Neural crest cell (in vitro differentiated cells): Measurements from ENCODE around the gene BSCL2. TPM values are rescaled to one million over a fixed set of nuclear protein-coding genes. Genes with fewer than 3 reads are reported as not detected.
"Not testable (repeated sequence)": the region's sequence is repeated elsewhere in the genome, so short reads cannot be mapped to it uniquely, and the experiment has no call there.

Experiments used
- DNase-seq: peaks from one replicate; pipeline ENCODE4 v3.0.0; 2021; ENCODE audit warnings: low read depth, mixed read lengths, low spot score
- H3K27ac Mint-ChIP-seq: one replicate; pipeline ENCODE4 v1.8.0; 2021; ENCODE audit warnings: mild to moderate bottlenecking, mixed read lengths; ENCODE audit not compliant: unreplicated experiment
- H3K27me3 Mint-ChIP-seq: 2 replicates; pipeline ENCODE4 v1.8.0; 2021; ENCODE audit warnings: low read depth, mild to moderate bottlenecking, mixed read lengths
- H3K36me3 Mint-ChIP-seq: 2 replicates; pipeline ENCODE4 v1.8.0; 2021; ENCODE audit warnings: low read depth, mild to moderate bottlenecking, mixed read lengths
- H3K4me1 Mint-ChIP-seq: 2 replicates; pipeline ENCODE4 v1.8.0; 2021; ENCODE audit warnings: mixed read lengths
- H3K4me3 Mint-ChIP-seq: one replicate; pipeline ENCODE4 v1.8.0; 2021; ENCODE audit warnings: mild to moderate bottlenecking, mixed read lengths
- H3K9me3 Mint-ChIP-seq: 2 replicates; pipeline ENCODE4 v1.8.0; 2021; ENCODE audit warnings: mixed read lengths
- total RNA-seq: library from RNA; stranded (reverse); gene quantifications from 2 replicates; pipeline ENCODE4 v1.2.1, GENCODE V29; 2021
- TF ChIP-seq, protein P1 (sequence below): fragments of 200-600 bp; sonication (generic); conservative IDR thresholded peaks from 2 replicates; pipeline ENCODE4 v1.5.0; 2021; ENCODE audit warnings: antibody characterized with exemption, mild to moderate bottlenecking

The BSCL2 gene
- total RNA-seq, 1 donor from 2014 or later: 111 TPM

GRCh38 chr11:62678770-62679696, 28.2 kb downstream of the BSCL2 start, which contains the start of gene UBXN1:
Gene UBXN1 (minus strand): TSS chr11:62679073. CDS start chr11:62678923, 150 bp downstream.
- Mint-ChIP-seq H3K4me1 (peaks cover 32% of the 10 kb centered on the region), H3K36me3 (peaks cover 5% of the 10 kb centered on the region), H3K27me3 (no peaks in the 10 kb centered on the region), H3K4me3 (peak within 1 kb of the TSS; percentile 92), H3K9me3 (no peaks in the 10 kb centered on the region), H3K27ac (peak within 1 kb of the TSS; percentile 90)
- peak; percentile 71 for DNase-seq
- TF ChIP-seq, protein P1, sequence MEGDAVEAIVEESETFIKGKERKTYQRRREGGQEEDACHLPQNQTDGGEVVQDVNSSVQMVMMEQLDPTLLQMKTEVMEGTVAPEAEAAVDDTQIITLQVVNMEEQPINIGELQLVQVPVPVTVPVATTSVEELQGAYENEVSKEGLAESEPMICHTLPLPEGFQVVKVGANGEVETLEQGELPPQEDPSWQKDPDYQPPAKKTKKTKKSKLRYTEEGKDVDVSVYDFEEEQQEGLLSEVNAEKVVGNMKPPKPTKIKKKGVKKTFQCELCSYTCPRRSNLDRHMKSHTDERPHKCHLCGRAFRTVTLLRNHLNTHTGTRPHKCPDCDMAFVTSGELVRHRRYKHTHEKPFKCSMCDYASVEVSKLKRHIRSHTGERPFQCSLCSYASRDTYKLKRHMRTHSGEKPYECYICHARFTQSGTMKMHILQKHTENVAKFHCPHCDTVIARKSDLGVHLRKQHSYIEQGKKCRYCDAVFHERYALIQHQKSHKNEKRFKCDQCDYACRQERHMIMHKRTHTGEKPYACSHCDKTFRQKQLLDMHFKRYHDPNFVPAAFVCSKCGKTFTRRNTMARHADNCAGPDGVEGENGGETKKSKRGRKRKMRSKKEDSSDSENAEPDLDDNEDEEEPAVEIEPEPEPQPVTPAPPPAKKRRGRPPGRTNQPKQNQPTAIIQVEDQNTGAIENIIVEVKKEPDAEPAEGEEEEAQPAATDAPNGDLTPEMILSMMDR: no peak

DNA sequence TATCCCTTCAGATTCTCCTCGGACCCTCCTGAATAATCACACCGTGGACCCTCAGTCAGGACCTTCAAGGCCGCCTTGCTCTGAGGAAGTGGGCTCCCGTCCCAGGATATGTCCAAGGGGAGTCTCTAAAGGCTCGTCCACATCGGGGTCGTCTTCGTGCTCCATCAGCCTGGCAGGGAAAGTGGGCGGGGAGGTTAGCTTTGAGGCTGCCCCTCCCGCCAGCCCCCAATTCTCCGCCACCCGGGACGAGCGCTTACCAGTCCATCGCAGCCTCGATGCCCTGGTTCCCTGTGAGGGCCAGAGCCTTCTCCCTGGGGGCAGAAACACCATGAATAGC, 28.8 kb downstream of the BSCL2 start:
- H3K27ac Mint-ChIP-seq: peak overlapping the region; percentile 90
- no peak for DNase-seq
- H3K27me3 Mint-ChIP-seq: no peaks in the 10 kb centered on the region
- peak overlapping the region; percentile 92 for H3K4me3 Mint-ChIP-seq
- H3K36me3 Mint-ChIP-seq: peaks cover 5% of the 10 kb centered on the region
- H3K9me3 Mint-ChIP-seq: no peaks in the 10 kb centered on the region
- H3K4me1 Mint-ChIP-seq: peaks cover 32% of the 10 kb centered on the region
- TF ChIP-seq, protein P1: no peak

GRCh38 chr11:62677714-62678113, 29.5 kb downstream of the BSCL2 start:
- H3K27me3 Mint-ChIP-seq: no peaks in the 10 kb centered on the region
- H3K9me3 Mint-ChIP-seq: no peaks in the 10 kb centered on the region
- H3K4me1 Mint-ChIP-seq: peaks cover 36% of the 10 kb centered on the region
- H3K27ac Mint-ChIP-seq: peak overlapping the region; percentile 5
- peaks cover 5% of the 10 kb centered on the region for H3K36me3 Mint-ChIP-seq
- no peak for DNase-seq
- peak overlapping the region; percentile 92 for H3K4me3 Mint-ChIP-seq
- TF ChIP-seq, protein P1: no peak

DNA sequence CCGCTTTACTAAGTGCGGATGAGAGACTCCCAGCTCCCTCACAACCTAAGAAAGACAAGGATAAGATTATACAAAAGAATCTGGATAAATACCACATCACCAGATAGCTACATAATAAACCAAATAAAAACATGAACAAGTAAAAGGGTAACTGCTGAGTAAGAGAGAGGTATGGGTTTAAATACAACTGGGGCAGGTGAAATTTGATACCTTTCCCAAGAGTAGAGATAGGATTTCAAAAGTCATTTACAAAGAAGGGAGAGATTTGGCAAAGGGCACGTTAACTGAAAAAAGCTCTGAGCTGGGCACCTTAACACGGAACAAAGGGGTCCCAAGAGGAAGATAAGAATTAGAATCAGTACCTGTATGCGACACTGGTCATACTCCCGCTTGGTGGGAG, 30.1 kb downstream of the BSCL2 start:
- no peaks in the 10 kb centered on the region for H3K9me3 Mint-ChIP-seq
- peaks cover 5% of the 10 kb centered on the region for H3K36me3 Mint-ChIP-seq
- H3K4me1 Mint-ChIP-seq: peaks cover 41% of the 10 kb centered on the region
- TF ChIP-seq, protein P1: no peak
- no peaks in the 10 kb centered on the region for H3K27me3 Mint-ChIP-seq
- peak overlapping the region; percentile 92 for H3K4me3 Mint-ChIP-seq
- peak overlapping the region; percentile 5 for H3K27ac Mint-ChIP-seq
- DNase-seq: no peak

DNA sequence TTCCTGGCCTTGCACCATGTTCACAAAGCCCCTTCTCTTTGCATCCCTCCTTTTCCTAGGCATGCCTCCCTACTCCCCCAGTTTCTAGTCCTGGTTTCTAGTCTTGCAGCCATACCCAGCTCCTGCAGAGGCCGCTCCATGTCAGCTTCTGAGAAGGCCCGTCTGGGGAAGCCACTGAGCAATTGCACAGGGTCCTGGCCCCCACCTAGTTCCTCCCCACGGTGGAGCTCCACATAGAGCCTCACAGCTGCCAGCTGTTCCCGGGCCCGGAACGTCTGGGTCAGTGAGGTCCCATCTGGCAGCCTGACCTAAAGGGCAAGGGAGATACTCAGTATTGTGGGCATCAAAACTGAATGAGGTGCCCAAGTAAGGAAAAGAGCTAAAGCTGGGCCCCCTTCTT, 30.5 kb downstream of the BSCL2 start:
- H3K36me3 Mint-ChIP-seq: peaks cover 5% of the 10 kb centered on the region

GRCh38 chr11:62675415-62675814, 31.8 kb downstream of the BSCL2 start:
- H3K27ac Mint-ChIP-seq, DNase-seq, H3K36me3 Mint-ChIP-seq, H3K9me3 Mint-ChIP-seq, H3K27me3 Mint-ChIP-seq: not testable (repeated sequence)
- H3K4me3 Mint-ChIP-seq: peak overlapping the region; percentile 55
- peaks cover 50% of the 10 kb centered on the region for H3K4me1 Mint-ChIP-seq

More for the DNA sequence above, 30.5 kb downstream of the BSCL2 start:
- no peak overlapping the region for H3K27ac Mint-ChIP-seq
- H3K27me3 Mint-ChIP-seq: no peaks in the 10 kb centered on the region
- TF ChIP-seq, protein P1: no peak
- DNase-seq: no peak
- peaks cover 45% of the 10 kb centered on the region for H3K4me1 Mint-ChIP-seq
- peak overlapping the region; percentile 92 for H3K4me3 Mint-ChIP-seq
- H3K9me3 Mint-ChIP-seq: no peaks in the 10 kb centered on the region
